MM.1S (cell line): ENCODE measurements around the gene NPAS1.

ENCODE experiments used
- DNase-seq: peaks from one replicate; pipeline ENCODE4 v3.0.0-alpha.2; 2015
- H2AFZ ChIP-seq: fragments of 300-600 bp; sonication (generic); 2 replicates; pipeline ENCODE4 v1.6.0; 2016; ENCODE audit warnings: antibody characterized with exemption, low read length
- H3F3A ChIP-seq: fragments of 300-600 bp; sonication (generic); 2 replicates; pipeline ENCODE4 v1.6.1; 2016; ENCODE audit warnings: mild to moderate bottlenecking, antibody characterized with exemption, low read length, moderate library complexity, mixed read lengths; ENCODE audit not compliant: insufficient read depth
- H3K27ac ChIP-seq: fragments of 300-600 bp; sonication (generic); 2 replicates; pipeline ENCODE4 v1.5.1; 2016; ENCODE audit warnings: mild to moderate bottlenecking, low read length
- H3K27me3 ChIP-seq: fragments of 300-600 bp; sonication (generic); replicated peaks from 2 replicates; pipeline ENCODE4 v1.6.0; 2016; ENCODE audit warnings: low read length; ENCODE audit not compliant: insufficient read depth
- H3K36me3 ChIP-seq: fragments of 300-600 bp; sonication (generic); replicated peaks from 2 replicates; pipeline ENCODE4 v1.6.1; 2016; ENCODE audit warnings: mild to moderate bottlenecking, low read length, mixed read lengths; ENCODE audit not compliant: insufficient read depth
- H3K4me1 ChIP-seq: fragments of 300-600 bp; sonication (generic); 2 replicates; pipeline ENCODE4 v1.6.1; 2016; ENCODE audit warnings: low read length, mixed read lengths
- H3K4me2 ChIP-seq: fragments of 300-600 bp; sonication (generic); 2 replicates; pipeline ENCODE4 v1.6.0; 2016; ENCODE audit warnings: low read depth, low read length
- H3K4me3 ChIP-seq: fragments of 300-600 bp; sonication (generic); 2 replicates; pipeline ENCODE4 v1.5.1; 2016; ENCODE audit warnings: low read length, mixed read lengths
- H3K79me2 ChIP-seq: fragments of 300-600 bp; sonication (generic); 2 replicates; pipeline ENCODE4 v1.6.1; 2016; ENCODE audit warnings: mixed run types, low read length, mixed read lengths
- H3K9ac ChIP-seq: fragments of 300-600 bp; sonication (generic); 2 replicates; pipeline ENCODE4 v1.6.1; 2016; ENCODE audit warnings: low read length, mixed read lengths
- H3K9me2 ChIP-seq: fragments of 300-600 bp; sonication (generic); replicated peaks from 2 replicates; pipeline ENCODE4 v1.6.1; 2016; ENCODE audit warnings: mild to moderate bottlenecking, low read length, mixed read lengths; ENCODE audit not compliant: insufficient read depth
- H3K9me3 ChIP-seq: fragments of 300-600 bp; sonication (generic); replicated peaks from 2 replicates; pipeline ENCODE4 v1.6.1; 2016; ENCODE audit warnings: mild to moderate bottlenecking, low read length, mixed read lengths; ENCODE audit not compliant: insufficient read depth
- H4K20me1 ChIP-seq: fragments of 300-600 bp; sonication (generic); 2 replicates; pipeline ENCODE4 v1.6.1; 2016; ENCODE audit warnings: mild to moderate bottlenecking, low read length, moderate library complexity, mixed read lengths; ENCODE audit not compliant: insufficient read depth
- EZH2 ChIP-seq: fragments of 300-600 bp; sonication (generic); optimal IDR thresholded peaks from 2 replicates; pipeline ENCODE3; 2017; ENCODE audit warnings: low read depth, mild to moderate bottlenecking, antibody characterized with exemption, low read length, mixed read lengths
- EZH2phosphoT487 ChIP-seq: fragments of 300-600 bp; sonication (generic); IDR thresholded peaks from 2 replicates; pipeline ENCODE4 v1.6.1; 2018; ENCODE audit warnings: antibody characterized with exemption, low read length
- TF ChIP-seq, protein P1 (sequence below): fragments of 300-600 bp; sonication (generic); IDR thresholded peaks from 2 replicates; pipeline ENCODE4 v1.5.1; 2016; ENCODE audit warnings: antibody characterized with exemption, low read length, mixed read lengths

The NPAS1 gene

DNA sequence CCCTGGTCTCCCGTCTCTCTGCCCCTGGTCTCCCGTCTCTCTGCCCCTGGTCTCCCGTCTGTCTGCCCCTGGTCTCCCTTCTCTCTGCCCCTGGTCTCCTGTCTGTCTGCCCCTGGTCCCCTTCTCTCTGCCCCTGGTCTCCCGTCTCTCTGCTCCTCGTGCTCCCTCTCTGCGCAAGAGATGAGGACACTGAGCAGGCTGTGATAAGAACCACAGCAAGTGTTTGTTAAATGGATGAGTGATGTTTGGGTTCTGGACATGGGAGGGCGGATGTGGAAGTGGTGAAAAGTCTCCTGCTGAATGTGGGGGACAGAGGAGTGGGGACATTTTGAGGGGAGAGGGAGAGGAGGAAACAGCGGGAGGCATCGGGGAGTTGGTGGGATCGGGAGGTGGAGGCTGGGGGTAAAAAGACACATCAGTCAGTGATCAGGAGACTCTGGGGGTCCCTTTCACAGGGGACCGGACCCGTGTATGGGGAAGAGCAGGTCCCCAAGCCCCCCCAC lies 8.0 kb downstream of the NPAS1 start:
- Histone ChIP-seq H3K27ac (no peak overlapping the region), H3K9me3 (no peaks in the 10 kb centered on the region), H3K4me1 (no peaks in the 10 kb centered on the region), H3K9ac (no peak overlapping the region), H3K4me2 (no peak overlapping the region), H3K27me3 (peaks cover 44% of the 10 kb centered on the region), H4K20me1 (no peaks in the 10 kb centered on the region), H3K36me3 (no peaks in the 10 kb centered on the region), H3K79me2 (no peaks in the 10 kb centered on the region), H2AFZ (no peak overlapping the region), H3K9me2 (no peaks in the 10 kb centered on the region), H3K4me3 (no peak overlapping the region), H3F3A (no peaks in the 10 kb centered on the region)
- TF ChIP-seq EZH2phosphoT487 (no peak), EZH2 (no peak)
- TF ChIP-seq, protein P1, sequence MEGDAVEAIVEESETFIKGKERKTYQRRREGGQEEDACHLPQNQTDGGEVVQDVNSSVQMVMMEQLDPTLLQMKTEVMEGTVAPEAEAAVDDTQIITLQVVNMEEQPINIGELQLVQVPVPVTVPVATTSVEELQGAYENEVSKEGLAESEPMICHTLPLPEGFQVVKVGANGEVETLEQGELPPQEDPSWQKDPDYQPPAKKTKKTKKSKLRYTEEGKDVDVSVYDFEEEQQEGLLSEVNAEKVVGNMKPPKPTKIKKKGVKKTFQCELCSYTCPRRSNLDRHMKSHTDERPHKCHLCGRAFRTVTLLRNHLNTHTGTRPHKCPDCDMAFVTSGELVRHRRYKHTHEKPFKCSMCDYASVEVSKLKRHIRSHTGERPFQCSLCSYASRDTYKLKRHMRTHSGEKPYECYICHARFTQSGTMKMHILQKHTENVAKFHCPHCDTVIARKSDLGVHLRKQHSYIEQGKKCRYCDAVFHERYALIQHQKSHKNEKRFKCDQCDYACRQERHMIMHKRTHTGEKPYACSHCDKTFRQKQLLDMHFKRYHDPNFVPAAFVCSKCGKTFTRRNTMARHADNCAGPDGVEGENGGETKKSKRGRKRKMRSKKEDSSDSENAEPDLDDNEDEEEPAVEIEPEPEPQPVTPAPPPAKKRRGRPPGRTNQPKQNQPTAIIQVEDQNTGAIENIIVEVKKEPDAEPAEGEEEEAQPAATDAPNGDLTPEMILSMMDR = no peak
- no peak for DNase-seq

DNA sequence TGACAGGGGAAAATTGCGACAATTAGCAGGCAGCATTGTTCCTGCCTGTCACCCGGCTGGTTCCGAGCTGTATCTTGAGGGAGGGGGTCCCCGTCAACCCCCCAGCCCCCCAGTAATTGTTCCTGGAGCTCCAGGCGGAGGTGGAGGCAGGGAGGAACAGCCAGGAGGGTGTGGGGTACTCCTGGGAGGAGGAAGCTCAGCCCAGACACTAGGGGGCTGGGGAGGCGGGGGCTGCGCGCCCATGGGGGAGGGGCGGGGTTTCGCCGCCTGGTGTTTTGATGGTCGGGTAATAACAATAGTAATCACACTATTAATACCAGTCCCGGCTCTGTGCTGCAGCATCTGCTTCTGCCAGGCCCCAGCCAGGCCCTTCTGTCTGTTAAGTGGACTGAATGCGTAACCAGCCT lies 8.6 kb downstream of the NPAS1 start:
- Histone ChIP-seq H3K27ac (no peak overlapping the region), H3K4me1 (no peaks in the 10 kb centered on the region), H3K27me3 (peaks cover 38% of the 10 kb centered on the region), H3K9ac (no peak overlapping the region), H3K9me3 (no peaks in the 10 kb centered on the region), H3K79me2 (no peaks in the 10 kb centered on the region), H3K36me3 (no peaks in the 10 kb centered on the region), H3F3A (no peaks in the 10 kb centered on the region), H4K20me1 (no peaks in the 10 kb centered on the region), H3K4me2 (no peak overlapping the region), H3K4me3 (no peak overlapping the region), H3K9me2 (no peaks in the 10 kb centered on the region), H2AFZ (no peak overlapping the region)
- DNase-seq = no peak
- TF ChIP-seq EZH2phosphoT487 = no peak
- TF ChIP-seq, protein P1 = no peak
- no peak for TF ChIP-seq EZH2

GRCh38 chr19:47032171-47032811 lies 12.7 kb downstream of the NPAS1 start:
- H3K4me2 ChIP-seq = no peak overlapping the region
- H2AFZ ChIP-seq = no peak overlapping the region

More at GRCh38 chr19:47032171-47032811, 12.7 kb downstream of the NPAS1 start:
- Histone ChIP-seq H3K27me3 (peaks cover 18% of the 10 kb centered on the region), H3K36me3 (no peaks in the 10 kb centered on the region), H3K27ac (no peak overlapping the region), H3K79me2 (no peaks in the 10 kb centered on the region), H3K4me3 (no peak overlapping the region), H3K9me2 (no peaks in the 10 kb centered on the region), H3K9me3 (no peaks in the 10 kb centered on the region), H4K20me1 (no peaks in the 10 kb centered on the region), H3F3A (peaks cover 9% of the 10 kb centered on the region; the same call in 1 of the 2 replicates), H3K9ac (no peak overlapping the region), H3K4me1 (peaks cover 4% of the 10 kb centered on the region; the same call in 1 of the 2 replicates)
- TF ChIP-seq EZH2 (no peak), EZH2phosphoT487 (no peak)
- TF ChIP-seq, protein P1 = peak; percentile 91
- DNase-seq = peak; percentile 70
